IMR-90 (cell line): ENCODE measurements around the gene TENM4. TPM values are rescaled to one million over a fixed set of nuclear protein-coding genes. Genes with fewer than 3 reads are reported as not detected.

Source experiments
- ATAC-seq: fragments of 200-7000 bp; cut with Tn5 transposase; 2 replicates; pipeline ENCODE4 v1.9.1; 2020; ENCODE audit warnings: low read depth, mild to moderate bottlenecking, moderate library complexity
- BruUV-seq: library from RNA; stranded (reverse); fragments of 400-500 nt; replicated peaks from 2 replicates; lab custom pipeline; 2021; lab: Mats Ljungman, UMichigan
- CTCF ChIA-PET: fragments of 300-600 bp; formaldehyde crosslinking; extraction: SDS; loops from one replicate; lab custom pipeline; 2021; ENCODE audit warnings: antibody characterized with exemption; lab: Yijun Ruan, JAX
- POLR2A ChIA-PET: fragments of 300-600 bp; sonication (Branson Sonifier 250); formaldehyde crosslinking; loops from one replicate; lab custom pipeline; 2022; ENCODE audit warnings: antibody characterized with exemption; ENCODE audit not compliant: unreplicated experiment; lab: Charles Lee
- DNase-seq: peaks from one replicate; pipeline ENCODE4 v3.0.0; 2013
- H2AFZ ChIP-seq: replicated peaks from 2 replicates; pipeline ENCODE3; 2013; ENCODE audit warnings: low read length, mild to moderate bottlenecking; ENCODE audit not compliant: poor library complexity
- H2AK5ac ChIP-seq: 2 replicates; pipeline ENCODE4 v1.6.1; 2013; ENCODE audit warnings: low read depth, low read length, inconsistent platforms
- H2AK9ac ChIP-seq: replicated peaks from 2 replicates; pipeline ENCODE3; 2013; ENCODE audit warnings: mild to moderate bottlenecking, low read depth, low read length, moderate library complexity; ENCODE audit not compliant: poor library complexity
- H2BK120ac ChIP-seq: 2 replicates; pipeline ENCODE4 v1.6.1; 2013; ENCODE audit warnings: low read depth, low read length, inconsistent platforms
- H2BK15ac ChIP-seq: 3 replicates; pipeline ENCODE4 v1.6.1; 2013; ENCODE audit warnings: low read depth, low read length, inconsistent platforms
- H2BK20ac ChIP-seq: 2 replicates; pipeline ENCODE4 v1.6.1; 2013; ENCODE audit warnings: low read depth, mild to moderate bottlenecking, inconsistent platforms, low read length, moderate library complexity
- H2BK5ac ChIP-seq: 2 replicates; pipeline ENCODE4 v1.6.1; 2013; ENCODE audit warnings: mild to moderate bottlenecking, low read depth, low read length, inconsistent platforms; ENCODE audit not compliant: poor library complexity, severe bottlenecking
- H3K14ac ChIP-seq: replicated peaks from 2 replicates; pipeline ENCODE4 v1.6.1; 2013; ENCODE audit warnings: low read depth, low read length, inconsistent platforms
- H3K18ac ChIP-seq: 2 replicates; pipeline ENCODE4 v1.6.1; 2013; ENCODE audit warnings: low read depth, low read length, control low read depth
- H3K23ac ChIP-seq: 2 replicates; pipeline ENCODE4 v1.6.1; 2013; ENCODE audit warnings: low read depth, low read length, inconsistent platforms
- H3K27ac ChIP-seq: 2 replicates; pipeline ENCODE4 v1.5.1; 2013; ENCODE audit warnings: mild to moderate bottlenecking, control low read depth, low read length; ENCODE audit not compliant: insufficient read depth
- H3K27me3 ChIP-seq: 2 replicates; pipeline ENCODE4 v1.6.1; 2013; ENCODE audit warnings: low read length; ENCODE audit not compliant: control insufficient read depth, insufficient read depth
- H3K36me3 ChIP-seq: 2 replicates; pipeline ENCODE4 v1.6.1; 2013; ENCODE audit warnings: low read length, mixed read lengths; ENCODE audit not compliant: control insufficient read depth, insufficient read depth
- H3K4ac ChIP-seq: 2 replicates; pipeline ENCODE4 v1.6.1; 2013; ENCODE audit warnings: low read depth, low read length, inconsistent platforms
- H3K4me1 ChIP-seq: 2 replicates; pipeline ENCODE4 v1.6.1; 2013; ENCODE audit warnings: low read length, mixed read lengths; ENCODE audit not compliant: control insufficient read depth, insufficient read depth
- H3K4me2 ChIP-seq: 2 replicates; pipeline ENCODE4 v1.6.1; 2013; ENCODE audit warnings: low read depth, mild to moderate bottlenecking, control low read depth, low read length, moderate library complexity
- H3K4me3 ChIP-seq: 2 replicates; pipeline ENCODE4 v1.5.1; 2013; ENCODE audit warnings: low read depth, mild to moderate bottlenecking, control low read depth, low read length, moderate library complexity; ENCODE audit not compliant: insufficient read depth
- H3K56ac ChIP-seq: 2 replicates; pipeline ENCODE4 v1.6.1; 2013; ENCODE audit warnings: low read length, inconsistent platforms; ENCODE audit not compliant: insufficient read depth; ENCODE audit errors: extremely low read depth
- H3K79me1 ChIP-seq, 2 experiments: 2 replicates each; pipeline ENCODE4 v1.6.1; 2013; ENCODE audit warnings: low read length in 2 of 2, inconsistent platforms in 1 of 2, low read depth in 1 of 2
- H3K9ac ChIP-seq: 2 replicates; pipeline ENCODE4 v1.6.1; 2013; ENCODE audit warnings: low read depth, low read length, control low read depth
- H3K9me1 ChIP-seq: 2 replicates; pipeline ENCODE4 v1.6.1; 2013; ENCODE audit warnings: low read length, inconsistent platforms; ENCODE audit not compliant: insufficient read depth
- H3K9me3 ChIP-seq: 2 replicates; pipeline ENCODE4 v1.6.1; 2013; ENCODE audit warnings: low read length; ENCODE audit not compliant: control insufficient read depth, insufficient read depth
- H4K20me1 ChIP-seq: 2 replicates; pipeline ENCODE4 v1.6.1; 2013; ENCODE audit warnings: low read length, inconsistent platforms; ENCODE audit not compliant: insufficient read depth
- H4K5ac ChIP-seq: 2 replicates; pipeline ENCODE4 v1.6.1; 2013; ENCODE audit warnings: mild to moderate bottlenecking, low read depth, low read length, control low read depth
- H4K8ac ChIP-seq, 2 experiments: 2 replicates each; pipeline ENCODE4 v1.6.1; 2013; ENCODE audit warnings: low read depth in 2 of 2, low read length in 2 of 2, control low read depth in 1 of 2, inconsistent platforms in 1 of 2
- H4K91ac ChIP-seq: 2 replicates; pipeline ENCODE4 v1.6.1; 2013; ENCODE audit warnings: low read depth, low read length, inconsistent platforms; ENCODE audit not compliant: insufficient read depth
- BHLHE40 ChIP-seq: fragments of 150-350 bp; IDR thresholded peaks from 2 replicates; pipeline ENCODE4 v1.6.1; 2016; ENCODE audit warnings: mild to moderate bottlenecking, low read depth, low read length
- CEBPB ChIP-seq: IDR thresholded peaks from 2 replicates; pipeline ENCODE4 v1.6.1; 2012; ENCODE audit warnings: low read depth, low read length, improper control_type of control experiment
- MAZ ChIP-seq: IDR thresholded peaks from 2 replicates; pipeline ENCODE4 v1.6.1; 2012; ENCODE audit warnings: low read depth, mild to moderate bottlenecking, low read length, improper control_type of control experiment, moderate library complexity, borderline replicate concordance
- WGBS, 2 experiments: methylation state at CpG; one replicate each; pipeline versions ENCODE4 v1.1.5 to v1.1.7; 2013; ENCODE audit warnings: missing lambda C conversion rate in 2 of 2; ENCODE audit not compliant: insufficient read length in 1 of 2; ENCODE audit errors: extremely low coverage in 2 of 2; 5-methylcytosine and 5-hydroxymethylcytosine counted together
- dilution Hi-C: fragments of 300-500 bp; cut with HindIII; formaldehyde crosslinking; loops from one replicate; pipeline ENCODE4 v1.14.3; 2018; ENCODE audit warnings: low sequenced_read_pairs; ENCODE audit not compliant: unreplicated experiment
- in situ Hi-C: fragments of 300-500 bp; cut with MboI; formaldehyde crosslinking; loops from 3 replicates; pipeline ENCODE4 v1.14.3; 2019; ENCODE audit warnings: low sequenced_read_pairs, inconsistent platforms, mixed read lengths
- intact Hi-C: fragments of 100-400 bp; cut with micrococcal nuclease; formaldehyde crosslinking; loops from 2 replicates; pipeline ENCODE4 v1.10.0; 2022
- polyA plus RNA-seq, 3 experiments: library from polyadenylated mRNA; depleted of rRNA; stranded (reverse); fragments of >200 nt; gene quantifications; 2 replicates each; pipeline ENCODE4 v1.2.3, GENCODE V29; 2012; ENCODE audit warnings: low replicate concordance in 1 of 3
- total RNA-seq: library from RNA; depleted of rRNA; stranded (reverse); fragments of >200 nt; gene quantifications from 2 replicates; pipeline ENCODE4 v1.2.3, GENCODE V29; 2012

The TENM4 gene
- total and polyA plus RNA-seq, 2 of the 4 experiments (the other 2 are of a cell fraction) = 7.4 to 9.0 TPM

GRCh38 chr11:78850078-78850477, 590.8 kb downstream of the TENM4 start:
- ATAC-seq (no peak), DNase-seq (no peak)
- no peaks in the 10 kb centered on the region for H4K20me1 ChIP-seq
- no peak overlapping the region for H2AK9ac ChIP-seq
- peaks cover 3% of the 10 kb centered on the region; the same call in 1 of the 2 replicates for H3K9me1 ChIP-seq
- H3K27ac ChIP-seq = no peak overlapping the region
- H3K27me3 ChIP-seq = no peaks in the 10 kb centered on the region
- H2BK5ac ChIP-seq = no peak overlapping the region
- no peak overlapping the region for H4K91ac ChIP-seq
- no peak overlapping the region for H2AK5ac ChIP-seq
- dilution Hi-C loops (no loop called here), in situ Hi-C loops (no loop called here), intact Hi-C loops (no loop called here)
- H4K5ac ChIP-seq = no peak overlapping the region
- H3K9me3 ChIP-seq = no peaks in the 10 kb centered on the region
- no peak overlapping the region for H3K14ac ChIP-seq
- TF ChIP-seq CEBPB (no peak), MAZ (no peak), BHLHE40 (no peak)
- no TSS peak for BruUV-seq
- peaks cover 5% of the 10 kb centered on the region; the same call in 1 of the 2 replicates for H3K36me3 ChIP-seq
- no peak overlapping the region for H3K4ac ChIP-seq
- no peak overlapping the region for H3K18ac ChIP-seq
- H3K9ac ChIP-seq = no peak overlapping the region
- no peak overlapping the region for H2BK120ac ChIP-seq
- H2BK15ac ChIP-seq = no peak overlapping the region
- no peaks in the 10 kb centered on the region for H3K79me1 ChIP-seq
- H3K56ac ChIP-seq = no peak overlapping the region
- WGBS, 2 experiments = no CpG with 5 or more reads among the region's 3 CpGs
- H2BK20ac ChIP-seq = no peak overlapping the region
- no peak overlapping the region for H4K8ac ChIP-seq
- no peak overlapping the region for H3K4me2 ChIP-seq
- peaks cover 3% of the 10 kb centered on the region; the same call in 1 of the 2 replicates for H3K4me1 ChIP-seq
- H3K23ac ChIP-seq = no peak overlapping the region
- ChIA-PET POLR2A (no interaction called here), CTCF (interaction anchor here (0.6 to 1.3 kb wide), 4 partner anchors 8 to 137 kb away, joined by 3 to 5 read pairs (median 4); no protein-coding TSS in a partner anchor)
- no peak overlapping the region for H3K4me3 ChIP-seq
- no peak overlapping the region for H2AFZ ChIP-seq
